Suprapubic skin (tissue), 3 donors: ENCODE measurements around the gene MYL7.

Source experiments
- POLR2A ChIP-seq, 2 donors: fragments of 450-650 bp; IDR thresholded peaks; one replicate each; pipeline ENCODE4 v1.6.1; 2017; ENCODE audit warnings: antibody characterized with exemption in 2 of 2, mild to moderate bottlenecking in 2 of 2, moderate library complexity in 2 of 2
- TF ChIP-seq, protein P1 (sequence below), 2 donors: fragments of 200-600 bp in 1 of 2; fragments of 450-650 bp in 1 of 2; sonication (generic) in 1 of 2; IDR thresholded peaks; one replicate each; pipeline ENCODE4 v1.5.1; 2016 to 2019; ENCODE audit warnings: antibody characterized with exemption in 2 of 2, mild to moderate bottlenecking in 1 of 2, moderate library complexity in 1 of 2

DNA sequence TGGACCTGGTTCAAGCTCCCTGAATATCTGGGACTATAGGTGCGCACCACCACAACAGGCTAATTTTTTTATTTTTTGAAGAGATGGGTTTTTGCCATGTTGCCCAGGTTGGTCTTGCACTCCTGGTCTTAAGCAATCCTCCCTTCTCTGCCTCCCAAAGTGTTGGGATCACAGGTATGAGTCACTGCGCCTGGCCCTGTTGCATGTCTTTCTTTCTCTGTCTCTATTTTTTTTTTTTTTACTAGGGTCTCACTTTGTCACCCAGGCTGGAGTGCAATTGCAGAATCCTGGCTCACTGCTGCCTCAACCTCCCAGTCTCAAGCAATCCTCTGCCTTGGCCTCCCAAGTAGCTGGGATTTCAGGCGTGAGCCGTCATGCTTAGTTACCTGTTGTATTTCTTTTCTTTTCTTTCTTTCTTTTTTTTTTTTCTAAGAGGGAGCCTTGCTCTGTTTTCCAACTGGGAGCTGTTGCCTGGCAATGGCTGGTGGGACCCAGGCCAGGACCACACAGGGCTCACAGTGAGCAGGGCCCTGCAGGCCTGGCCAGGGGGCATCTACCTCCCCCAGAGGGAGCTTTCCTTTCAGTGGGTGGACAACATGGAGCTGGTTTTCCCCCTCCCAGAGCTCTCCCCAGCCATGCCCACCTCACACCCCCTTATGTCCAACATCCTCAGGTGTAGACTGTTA, 6.0 kb downstream of the MYL7 start:
- TF ChIP-seq, protein P1, sequence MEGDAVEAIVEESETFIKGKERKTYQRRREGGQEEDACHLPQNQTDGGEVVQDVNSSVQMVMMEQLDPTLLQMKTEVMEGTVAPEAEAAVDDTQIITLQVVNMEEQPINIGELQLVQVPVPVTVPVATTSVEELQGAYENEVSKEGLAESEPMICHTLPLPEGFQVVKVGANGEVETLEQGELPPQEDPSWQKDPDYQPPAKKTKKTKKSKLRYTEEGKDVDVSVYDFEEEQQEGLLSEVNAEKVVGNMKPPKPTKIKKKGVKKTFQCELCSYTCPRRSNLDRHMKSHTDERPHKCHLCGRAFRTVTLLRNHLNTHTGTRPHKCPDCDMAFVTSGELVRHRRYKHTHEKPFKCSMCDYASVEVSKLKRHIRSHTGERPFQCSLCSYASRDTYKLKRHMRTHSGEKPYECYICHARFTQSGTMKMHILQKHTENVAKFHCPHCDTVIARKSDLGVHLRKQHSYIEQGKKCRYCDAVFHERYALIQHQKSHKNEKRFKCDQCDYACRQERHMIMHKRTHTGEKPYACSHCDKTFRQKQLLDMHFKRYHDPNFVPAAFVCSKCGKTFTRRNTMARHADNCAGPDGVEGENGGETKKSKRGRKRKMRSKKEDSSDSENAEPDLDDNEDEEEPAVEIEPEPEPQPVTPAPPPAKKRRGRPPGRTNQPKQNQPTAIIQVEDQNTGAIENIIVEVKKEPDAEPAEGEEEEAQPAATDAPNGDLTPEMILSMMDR (IDR thresholded peaks at IDR 0.05), result no peak
- no peak for TF ChIP-seq POLR2A (IDR thresholded peaks at IDR 0.05)
